ENCODE results near the gene NIN.

NIN gene

GRCh38 chr14:50830932-50831725 is at the start of gene NIN:
TSS of gene NIN (minus strand) at chr14:50831162. CDS start at chr14:50822056, 9,106 bp downstream.
- DNase-seq: peak; percentile 85

GRCh38 chr14:50875359-50876070 is 44.6 kb upstream of the NIN start:
- peak; percentile 32 for DNase-seq

- DNase-seq: peak; percentile 46
Measured at GRCh38 chr14:50874757-50875156, 43.8 kb upstream of the NIN start.

- no peak for DNase-seq
Measured at GRCh38 chr14:50871914-50872732, 41.2 kb upstream of the NIN start, which contains the start of gene ABHD12B. TSS of gene ABHD12B (plus strand) at chr14:50872053. CDS start at chr14:50872175, 122 bp downstream.

GRCh38 chr14:50871228-50871627 is 40.3 kb upstream of the NIN start:
- no peak for DNase-seq

- no peak for DNase-seq
Measured at GRCh38 chr14:50865391-50866076, 34.6 kb upstream of the NIN start.

GRCh38 chr14:50864946-50865345 is 34.0 kb upstream of the NIN start:
- no peak for DNase-seq

GRCh38 chr14:50864237-50864636 is 33.3 kb upstream of the NIN start:
- no peak for DNase-seq

GRCh38 chr14:50862036-50862570 is 31.1 kb upstream of the NIN start:
- DNase-seq: no peak

- peak; percentile 90 for DNase-seq
Measured at GRCh38 chr14:50860478-50861086, 29.6 kb upstream of the NIN start.

GRCh38 chr14:50859296-50859624 is 28.3 kb upstream of the NIN start:
- peak; percentile 44 for DNase-seq

- no peak for DNase-seq
Measured at GRCh38 chr14:50856660-50857059, 25.7 kb upstream of the NIN start.

GRCh38 chr14:50855558-50855957 is 24.6 kb upstream of the NIN start:
- no peak for DNase-seq

- no peak for DNase-seq
Measured at GRCh38 chr14:50854521-50854920, 23.6 kb upstream of the NIN start.

- no peak for DNase-seq
Measured at GRCh38 chr14:50853891-50854290, 22.9 kb upstream of the NIN start.

GRCh38 chr14:50846226-50846880 is 15.4 kb upstream of the NIN start:
- no peak for DNase-seq

GRCh38 chr14:50845166-50845565 is 14.2 kb upstream of the NIN start:
- DNase-seq: no peak

GRCh38 chr14:50844391-50844790 is 13.4 kb upstream of the NIN start:
- DNase-seq: no peak

GRCh38 chr14:50839691-50840090 is 8.7 kb upstream of the NIN start:
- DNase-seq: no peak

GRCh38 chr14:50839048-50839447 is 8.1 kb upstream of the NIN start:
- DNase-seq: no peak

GRCh38 chr14:50837850-50838470 is 7.0 kb upstream of the NIN start:
- no peak for DNase-seq
